MV-4-11 (cell line): ENCODE data around the gene TMEM175.

Experiments
- DNase-seq: peaks from one replicate; lab custom pipeline; 2025; lab: John Stamatoyannopoulos, UW

TMEM175 gene

GRCh38 chr4:959338-960139 is 27.3 kb downstream of the TMEM175 start:
- no peak for DNase-seq

DNA sequence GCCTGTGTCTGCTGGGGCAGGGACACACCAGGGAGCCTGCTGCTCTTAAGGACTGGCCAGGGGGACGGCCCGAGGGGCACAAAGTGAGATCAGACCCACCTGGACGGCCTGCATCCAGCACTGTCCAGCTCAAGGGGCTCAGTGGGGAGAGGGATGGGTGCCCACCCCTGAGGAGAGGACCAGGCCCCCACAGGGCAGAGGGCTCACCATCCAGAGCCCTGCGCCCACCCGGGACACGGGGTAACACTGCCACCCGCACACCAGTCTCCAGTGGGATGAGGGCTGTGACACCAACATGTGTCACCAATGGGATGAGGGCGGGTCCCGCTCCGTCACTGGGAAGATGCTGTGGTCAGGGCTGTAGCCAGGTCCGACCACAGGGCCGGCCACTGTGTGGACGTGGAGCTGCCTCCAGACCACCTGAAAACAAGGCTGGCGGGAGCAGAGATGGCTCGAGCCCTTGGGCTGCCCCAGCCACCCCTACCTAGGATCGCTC is 27.9 kb downstream of the TMEM175 start:
- DNase-seq = no peak

DNA sequence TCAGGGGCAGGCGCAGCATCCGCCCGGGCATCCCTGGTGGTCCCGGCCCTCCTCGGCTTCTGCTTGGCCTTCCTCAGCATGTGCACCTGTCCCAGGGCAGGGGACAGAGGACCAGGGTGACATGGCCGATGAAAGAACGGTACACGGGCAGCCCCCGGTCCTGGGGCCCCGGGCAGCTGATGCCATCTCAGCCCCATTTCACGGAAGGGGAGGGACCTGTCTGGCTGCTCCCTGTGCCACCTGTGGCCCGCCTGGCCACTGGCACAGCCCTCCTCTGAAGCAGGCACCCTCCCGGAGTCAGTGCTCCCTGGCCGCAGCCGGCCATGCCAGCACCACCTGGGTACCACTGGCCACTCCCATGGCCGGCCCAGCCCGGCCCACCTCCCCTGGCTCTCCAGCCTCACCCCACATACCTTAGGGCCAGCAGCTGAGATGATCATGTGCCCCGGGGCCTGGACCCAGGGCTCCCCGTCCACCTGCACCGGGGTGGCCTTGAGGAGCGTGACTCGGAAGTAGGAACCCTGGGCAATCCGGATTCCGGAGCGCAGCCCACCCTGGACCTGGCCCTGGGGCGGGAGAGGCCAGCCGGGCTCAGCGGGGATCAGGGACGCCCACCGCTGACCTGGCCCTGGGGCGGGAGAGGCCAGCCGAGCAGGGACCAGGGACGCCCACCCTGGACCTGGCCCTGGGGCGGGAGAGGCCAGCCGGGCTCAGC is 28.5 kb downstream of the TMEM175 start:
- no peak for DNase-seq

DNA sequence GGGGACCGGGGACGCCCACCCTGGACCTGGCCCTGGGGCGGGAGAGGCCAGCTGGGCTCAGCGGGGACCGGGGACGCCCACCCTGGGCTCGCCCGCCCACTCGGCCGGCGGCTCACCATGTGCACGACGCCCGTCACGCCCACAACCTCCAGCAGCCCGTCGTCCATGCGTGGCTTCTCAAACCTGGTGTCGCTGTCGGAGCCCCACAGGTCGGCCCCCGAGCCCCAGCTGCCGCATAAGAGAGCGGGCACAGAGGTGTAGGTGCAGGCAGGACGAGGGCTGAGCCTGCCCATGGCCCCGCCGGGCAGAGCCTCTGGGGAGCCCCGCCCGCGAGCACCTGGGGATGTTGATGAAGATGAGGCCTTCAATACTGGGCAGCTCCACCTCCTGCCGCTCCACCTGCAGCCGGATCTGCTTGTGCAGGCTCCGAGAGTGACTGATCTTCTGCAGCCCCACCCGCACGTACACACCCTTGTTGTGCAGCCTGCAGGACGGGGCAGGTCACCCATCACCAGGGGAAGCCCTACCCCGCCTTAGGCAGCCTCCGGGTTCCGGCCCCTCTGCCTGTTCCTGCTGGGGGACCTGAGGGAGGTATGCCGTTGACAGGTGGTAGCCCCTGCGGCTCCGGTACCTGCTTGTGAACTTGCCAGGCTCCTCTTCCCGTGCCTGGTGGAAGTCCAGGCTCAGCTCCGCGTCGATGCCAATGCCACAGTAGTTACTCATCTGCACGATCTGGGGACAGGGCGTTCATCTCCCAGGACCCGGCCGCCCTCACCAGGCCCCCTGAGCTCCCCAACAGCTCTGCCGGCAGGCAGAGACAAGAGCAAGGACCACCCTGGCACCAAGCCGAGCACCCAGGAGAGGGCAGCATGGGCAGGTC is 29.3 kb downstream of the TMEM175 start:
- no peak for DNase-seq

- DNase-seq = no peak
These were observed 30.3 kb downstream of the TMEM175 start for GRCh38 chr4:962231-963208.

- DNase-seq = no peak
These were observed 31.3 kb downstream of the TMEM175 start for GRCh38 chr4:963276-964225.

- no peak for DNase-seq
These were observed 32.2 kb downstream of the TMEM175 start for GRCh38 chr4:964346-965025.

DNA sequence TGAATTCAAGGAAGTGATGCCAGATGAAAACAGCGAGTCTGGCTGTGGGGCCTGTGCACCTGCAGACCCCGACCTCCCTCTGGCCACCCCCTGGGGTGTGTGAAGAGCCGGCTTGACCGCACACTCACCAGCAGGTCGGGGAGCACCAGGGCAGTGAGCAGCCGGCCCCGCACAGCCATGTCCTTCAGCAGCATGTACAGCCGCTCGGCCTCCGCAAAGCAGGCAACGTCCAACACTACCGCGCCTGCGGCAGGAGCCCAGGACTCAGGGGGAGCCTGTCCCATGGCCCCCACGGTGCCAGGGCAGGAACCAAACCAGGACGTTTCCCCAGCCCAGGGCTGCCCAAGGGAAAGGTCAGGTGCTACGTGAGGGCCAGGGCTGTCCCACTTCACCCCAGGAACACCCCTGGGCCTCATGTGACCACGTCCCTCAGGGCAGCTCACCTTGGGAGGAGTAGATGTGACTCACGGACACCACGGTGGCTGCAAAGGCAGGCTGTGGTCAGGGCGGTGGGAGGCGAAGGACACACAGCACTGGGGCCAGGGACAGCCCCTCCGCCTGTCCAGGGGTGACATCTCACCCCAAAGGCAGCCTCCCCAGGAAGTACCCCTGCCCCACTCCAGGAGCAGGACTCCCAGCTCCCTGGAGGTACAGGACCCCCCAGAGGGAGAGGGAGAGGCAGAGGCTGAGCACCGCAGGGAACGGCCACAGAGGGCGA is 32.9 kb downstream of the TMEM175 start:
- no peak for DNase-seq

- DNase-seq = no peak
These were observed 33.5 kb downstream of the TMEM175 start for GRCh38 chr4:965766-966134.

DNA sequence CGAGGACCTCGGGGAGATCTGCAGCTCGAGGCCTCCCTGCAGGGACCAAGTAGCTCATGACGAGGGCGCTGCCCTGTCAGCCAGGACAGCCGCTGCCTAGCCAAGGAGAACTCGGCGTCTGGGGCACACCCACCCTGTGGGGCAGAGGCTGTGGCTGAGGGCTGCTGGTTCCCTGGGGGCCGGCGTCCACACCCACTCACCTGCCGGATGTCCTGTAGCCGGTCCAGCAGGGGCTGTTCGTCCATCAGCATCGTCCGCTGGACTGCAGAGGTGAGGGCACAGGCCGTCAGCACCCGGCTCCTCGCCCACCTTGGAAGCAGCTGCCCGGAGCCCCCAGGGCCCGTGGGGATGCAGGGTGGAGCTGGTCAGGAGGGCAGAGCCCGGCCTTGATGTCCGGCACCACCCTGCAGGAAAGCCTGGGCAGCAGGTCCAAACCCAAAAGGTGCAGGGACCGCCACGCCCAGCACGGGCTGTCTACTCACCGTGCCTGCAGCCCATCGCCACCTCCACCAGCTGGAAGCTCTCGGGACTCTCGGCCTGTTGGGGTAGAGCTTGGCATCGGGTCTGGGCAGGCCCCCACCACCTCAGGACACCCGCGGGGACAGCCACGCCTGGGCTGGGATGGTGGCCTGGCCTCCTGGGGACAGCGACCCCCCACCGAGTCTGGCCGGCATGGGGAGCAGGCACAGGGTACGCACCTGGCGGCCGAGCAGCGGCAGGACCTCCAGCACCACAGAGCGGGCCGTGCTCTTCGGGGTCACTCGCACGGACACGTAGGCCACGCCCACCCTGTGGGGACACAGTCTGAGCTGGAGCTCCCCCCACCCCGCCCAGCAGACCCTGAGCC is 34.2 kb downstream of the TMEM175 start:
- no peak for DNase-seq

- DNase-seq = no peak
These were observed 35.1 kb downstream of the TMEM175 start for GRCh38 chr4:967113-968104.

- DNase-seq = no peak
These were observed 36.0 kb downstream of the TMEM175 start for GRCh38 chr4:968221-968620.

DNA sequence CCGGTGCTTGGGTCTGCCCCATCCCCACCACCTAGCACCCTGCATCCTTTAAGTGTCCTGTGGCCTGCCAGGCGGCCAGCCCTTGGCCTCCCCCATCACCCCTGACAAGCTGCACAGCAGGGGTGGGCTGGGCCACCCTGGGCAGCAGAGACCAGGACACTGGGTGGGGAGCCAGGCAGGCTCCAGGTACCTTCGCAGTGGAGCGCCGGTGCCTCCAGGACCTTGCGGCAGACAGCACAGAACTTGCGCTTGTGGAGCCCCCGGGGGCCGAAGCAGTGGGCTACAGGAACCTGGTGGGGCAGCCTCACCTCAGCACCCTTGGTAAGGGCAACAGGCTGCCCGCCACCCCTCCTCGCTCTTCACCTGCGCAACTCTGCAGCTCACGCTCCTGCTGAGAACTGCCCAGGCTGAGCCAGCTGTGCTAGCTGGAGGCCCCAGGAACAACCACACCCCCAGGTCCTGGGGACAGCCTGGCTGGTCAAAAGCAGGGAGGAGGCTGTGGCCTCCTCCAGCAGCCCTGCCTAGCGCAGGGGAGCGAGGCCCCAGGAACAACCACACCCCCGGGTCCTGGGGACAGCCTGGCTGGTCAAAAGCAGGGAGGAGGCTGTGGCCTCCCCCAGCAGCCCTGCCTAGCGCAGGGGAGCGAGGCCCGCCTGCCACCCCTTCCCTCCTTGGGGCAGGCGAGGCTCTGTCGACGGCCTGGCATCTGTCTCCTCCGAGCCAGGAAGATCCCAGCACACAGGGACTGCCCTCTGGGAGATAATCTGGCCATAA is 36.5 kb downstream of the TMEM175 start:
- DNase-seq = no peak

DNA sequence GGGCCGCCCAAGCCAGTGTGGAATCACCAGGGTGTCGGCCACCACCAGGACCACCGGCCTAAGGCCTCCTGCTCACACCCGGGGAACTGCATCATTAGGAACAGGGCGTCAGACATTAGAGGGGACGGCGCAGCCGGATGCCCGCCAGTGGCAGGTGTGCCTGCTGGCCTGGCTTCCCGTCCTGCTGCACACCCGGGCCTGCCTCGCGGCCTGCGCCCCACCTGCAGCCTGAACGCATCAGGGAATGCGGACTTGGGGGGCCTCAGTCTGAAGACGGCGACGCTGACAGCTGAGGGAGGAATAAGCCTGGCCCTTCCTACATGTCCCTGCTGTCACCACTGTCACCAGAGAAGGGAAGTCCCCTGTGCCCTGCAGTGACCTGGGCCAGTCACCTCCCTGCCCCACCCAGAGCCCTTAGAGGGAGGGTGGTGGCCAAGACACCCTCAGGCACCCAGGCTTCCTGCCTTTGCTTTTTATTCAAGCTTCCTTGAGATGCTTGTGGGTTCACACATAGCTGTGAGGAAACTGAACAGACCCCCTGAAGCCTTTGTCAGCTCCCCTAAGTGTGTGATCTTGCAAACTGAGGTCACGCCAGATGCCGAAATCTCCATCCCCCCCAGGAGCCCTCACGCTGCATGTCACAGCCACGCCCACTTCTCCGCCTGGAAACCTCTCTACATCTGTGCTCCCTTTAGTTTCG is 37.9 kb downstream of the TMEM175 start:
- no peak for DNase-seq

GRCh38 chr4:970854-971520 is 38.7 kb downstream of the TMEM175 start:
- DNase-seq = no peak
